Testis (tissue), 2 donors: ENCODE measurements around the gene MYO1A.

ENCODE experiments used
- POLR2A ChIP-seq: fragments of 450-650 bp; IDR thresholded peaks from one replicate; pipeline ENCODE4 v1.6.1; 2017; ENCODE audit warnings: antibody characterized with exemption, mild to moderate bottlenecking, moderate library complexity
- TF ChIP-seq, protein P1 (sequence below), 3 experiments: fragments of 450-650 bp in 2 of 3; fragments of 200-600 bp in 1 of 3; sonication (generic) in 1 of 3; IDR thresholded peaks; one replicate each; pipeline ENCODE4 v1.5.1; 2016 to 2019; ENCODE audit warnings: antibody characterized with exemption in 3 of 3, mild to moderate bottlenecking in 2 of 3, moderate library complexity in 1 of 3

DNA sequence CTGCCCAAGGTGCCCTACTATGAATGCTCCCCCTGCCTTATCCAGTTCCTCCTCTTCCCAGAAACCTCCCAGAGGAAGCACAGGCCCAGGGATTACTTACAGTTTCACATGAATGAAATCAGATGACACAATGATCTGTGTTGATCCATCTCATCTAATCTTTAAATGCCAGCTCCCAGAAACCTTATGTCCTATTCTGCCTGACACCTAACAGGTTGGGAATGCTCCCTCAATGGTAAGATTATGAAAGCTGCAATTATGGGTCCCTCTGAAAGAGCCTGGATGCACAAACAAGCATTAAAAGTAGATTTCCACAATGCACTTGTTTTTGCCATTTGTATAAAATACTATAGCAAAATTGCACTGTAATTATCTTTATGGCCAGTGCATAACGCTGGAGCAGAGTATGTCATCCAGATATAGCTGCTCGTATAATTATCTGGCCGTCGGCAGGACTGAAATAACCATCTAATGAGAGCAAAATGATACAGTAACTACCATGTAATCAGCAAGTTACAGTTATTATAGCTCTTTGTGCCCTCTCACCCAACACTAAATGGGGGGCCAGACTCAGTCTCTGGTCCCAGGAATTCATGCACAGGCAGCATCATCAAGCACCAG lies 39.2 kb downstream of the MYO1A start:
- no peak for TF ChIP-seq POLR2A
- TF ChIP-seq, protein P1, sequence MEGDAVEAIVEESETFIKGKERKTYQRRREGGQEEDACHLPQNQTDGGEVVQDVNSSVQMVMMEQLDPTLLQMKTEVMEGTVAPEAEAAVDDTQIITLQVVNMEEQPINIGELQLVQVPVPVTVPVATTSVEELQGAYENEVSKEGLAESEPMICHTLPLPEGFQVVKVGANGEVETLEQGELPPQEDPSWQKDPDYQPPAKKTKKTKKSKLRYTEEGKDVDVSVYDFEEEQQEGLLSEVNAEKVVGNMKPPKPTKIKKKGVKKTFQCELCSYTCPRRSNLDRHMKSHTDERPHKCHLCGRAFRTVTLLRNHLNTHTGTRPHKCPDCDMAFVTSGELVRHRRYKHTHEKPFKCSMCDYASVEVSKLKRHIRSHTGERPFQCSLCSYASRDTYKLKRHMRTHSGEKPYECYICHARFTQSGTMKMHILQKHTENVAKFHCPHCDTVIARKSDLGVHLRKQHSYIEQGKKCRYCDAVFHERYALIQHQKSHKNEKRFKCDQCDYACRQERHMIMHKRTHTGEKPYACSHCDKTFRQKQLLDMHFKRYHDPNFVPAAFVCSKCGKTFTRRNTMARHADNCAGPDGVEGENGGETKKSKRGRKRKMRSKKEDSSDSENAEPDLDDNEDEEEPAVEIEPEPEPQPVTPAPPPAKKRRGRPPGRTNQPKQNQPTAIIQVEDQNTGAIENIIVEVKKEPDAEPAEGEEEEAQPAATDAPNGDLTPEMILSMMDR (IDR thresholded peaks at IDR 0.05), result no peak
